Fibroblast of skin of right biceps (primary cell): ENCODE measurements around the gene GCC2.
"Not testable (repeated sequence)": the region's sequence is repeated elsewhere in the genome, so short reads cannot be mapped to it uniquely, and the experiment has no call there.

Experiments used
- DNase-seq: peaks from one replicate; pipeline ENCODE4 v3.0.0-alpha.2; 2013

The GCC2 gene

GRCh38 chr2:108441712-108442111 lies 7.3 kb upstream of the GCC2 start:
- no peak for DNase-seq

GRCh38 chr2:108444941-108445840 lies 3.8 kb upstream of the GCC2 start:
- DNase-seq, result peak; percentile 1

GRCh38 chr2:108446703-108447102 lies 2.3 kb upstream of the GCC2 start:
- DNase-seq, result no peak

GRCh38 chr2:108447947-108448677 lies 894 bp upstream of the GCC2 start:
- no peak for DNase-seq

GRCh38 chr2:108449410-108450130 lies 564 bp downstream of the GCC2 start:
- peak; percentile 40 for DNase-seq

GRCh38 chr2:108450863-108451262 lies 1.9 kb downstream of the GCC2 start:
- DNase-seq, result no peak

- no peak for DNase-seq
Measured at GRCh38 chr2:108451976-108452375, 3.0 kb downstream of the GCC2 start.

- DNase-seq, result not testable (repeated sequence)
Measured at GRCh38 chr2:108453530-108453929, 4.5 kb downstream of the GCC2 start.

GRCh38 chr2:108454440-108454839 lies 5.4 kb downstream of the GCC2 start:
- no peak for DNase-seq

- no peak for DNase-seq
Measured at GRCh38 chr2:108455571-108455970, 6.6 kb downstream of the GCC2 start.

GRCh38 chr2:108458082-108458481 lies 9.1 kb downstream of the GCC2 start:
- no peak for DNase-seq

- DNase-seq, result no peak
Measured at GRCh38 chr2:108459441-108459840, 10.4 kb downstream of the GCC2 start.

GRCh38 chr2:108460345-108461037 lies 11.5 kb downstream of the GCC2 start:
- no peak for DNase-seq

GRCh38 chr2:108477099-108477498 lies 28.1 kb downstream of the GCC2 start:
- no peak for DNase-seq

- DNase-seq, result no peak
Measured at GRCh38 chr2:108485253-108485652, 36.2 kb downstream of the GCC2 start.

GRCh38 chr2:108490506-108491122 lies 41.6 kb downstream of the GCC2 start:
- no peak for DNase-seq

GRCh38 chr2:108491848-108492247 lies 42.8 kb downstream of the GCC2 start:
- DNase-seq, result no peak

GRCh38 chr2:108492364-108492763 lies 43.4 kb downstream of the GCC2 start:
- DNase-seq, result peak; percentile 90

- DNase-seq, result not testable (repeated sequence)
Measured at GRCh38 chr2:108496167-108496566, 47.2 kb downstream of the GCC2 start.

- not testable (repeated sequence) for DNase-seq
Measured at GRCh38 chr2:108507620-108508019, 58.6 kb downstream of the GCC2 start.

GRCh38 chr2:108512431-108512830 lies 63.4 kb downstream of the GCC2 start:
- DNase-seq, result not testable (repeated sequence)

- peak; percentile 4 for DNase-seq
Measured at GRCh38 chr2:108514478-108514877, 65.5 kb downstream of the GCC2 start.
